A549 (cell line): ENCODE data around the gene CETN2. TPM values are rescaled to one million over a fixed set of nuclear protein-coding genes. Genes with fewer than 3 reads are reported as not detected.

Experiments
- ATAC-seq, 2 experiments: fragments of 200-7000 bp in 1 of 2; fragments of >200 bp in 1 of 2; cut with Nextera tagmentation in 1 of 2; cut with Tn5 transposase in 1 of 2; 3 replicates each; pipeline versions ENCODE4 v1.8.0 to v1.9.1; 2018 to 2020; ENCODE audit warnings: mild to moderate bottlenecking in 1 of 2, moderate library complexity in 1 of 2
- CTCF ChIA-PET: fragments of 300-600 bp; sonication (Branson Sonifier 250); formaldehyde crosslinking; extraction: SDS; loops from one replicate; lab custom pipeline; 2021; ENCODE audit warnings: antibody characterized with exemption, inconsistent platforms; lab: Yijun Ruan, JAX
- POLR2A ChIA-PET: fragments of 350-600 bp; formaldehyde crosslinking; extraction: SDS; loops from one replicate; lab custom pipeline; 2021; ENCODE audit warnings: antibody characterized with exemption, inconsistent platforms; lab: Yijun Ruan, JAX
- DNase-seq, 2 experiments: peaks; one replicate each; pipeline versions ENCODE4 v3.0.0 to v3.0.0-alpha.2; 2011 to 2016; ENCODE audit warnings: low read depth in 1 of 2, low spot score in 1 of 2
- FAIRE-seq: peaks from 2 replicates; lab custom pipeline; 2011; peaks lifted over from hg19 to GRCh38; lab: Jason Lieb, UNC
- H3K27ac ChIP-seq, 2 experiments: fragments of >200 bp; sonication (Bioruptor Twin); formaldehyde crosslinking; 3 replicates each; pipeline ENCODE4 v1.5.1; 2016 to 2017
- H3K4me1 ChIP-seq: fragments of >200 bp; sonication (Bioruptor Twin); formaldehyde crosslinking; 3 replicates; pipeline ENCODE4 v1.6.1; 2016
- H3K4me2 ChIP-seq: fragments of >200 bp; sonication (Bioruptor Twin); formaldehyde crosslinking; 3 replicates; pipeline ENCODE4 v1.6.1; 2016
- H3K4me3 ChIP-seq: fragments of >200 bp; sonication (Bioruptor Twin); formaldehyde crosslinking; 3 replicates; pipeline ENCODE4 v1.5.1; 2016
- H3K9me3 ChIP-seq: fragments of >200 bp; sonication (Bioruptor Twin); formaldehyde crosslinking; 3 replicates; pipeline ENCODE4 v1.6.1; 2016
- ATOH8 ChIP-seq: fragments of 250-450 bp; sonication (Bioruptor Pico); IDR thresholded peaks from 2 replicates; pipeline ENCODE4 v1.5.0; 2020; ENCODE audit warnings: low read depth, mild to moderate bottlenecking, moderate library complexity
- BHLHE40 ChIP-seq: IDR thresholded peaks from 2 replicates; pipeline ENCODE4 v1.6.1; 2012; ENCODE audit warnings: low read depth, low read length, inconsistent platforms
- CHD2 ChIP-seq: fragments of 150-350 bp; IDR thresholded peaks from 2 replicates; pipeline ENCODE4 v1.6.1; 2014; ENCODE audit warnings: low read length; ENCODE audit not compliant: partially characterized antibody
- CHD4 ChIP-seq: fragments of 200-600 bp; sonication (generic); IDR thresholded peaks from 2 replicates; pipeline ENCODE4 v1.6.1; 2016; ENCODE audit warnings: antibody characterized with exemption, mild to moderate bottlenecking, borderline replicate concordance
- CTCF ChIP-seq: fragments of >200 bp; sonication (Bioruptor Twin); formaldehyde crosslinking; IDR thresholded peaks from 3 replicates; pipeline ENCODE4 v1.5.1; 2016
- EHMT2 ChIP-seq: fragments of 200-600 bp; sonication (generic); IDR thresholded peaks from 2 replicates; pipeline ENCODE4 v1.6.1; 2016; ENCODE audit warnings: antibody characterized with exemption, low read depth, mild to moderate bottlenecking, moderate library complexity
- ESRRA ChIP-seq: fragments of 150-350 bp; IDR thresholded peaks from 2 replicates; pipeline ENCODE4 v1.6.1; 2014; ENCODE audit warnings: mild to moderate bottlenecking, low read length, borderline replicate concordance
- FOSB ChIP-seq: fragments of 250-450 bp; sonication (Bioruptor Pico); IDR thresholded peaks from 2 replicates; pipeline ENCODE4 v1.5.0; 2020; ENCODE audit warnings: mild to moderate bottlenecking, moderate library complexity
- GATA3 ChIP-seq: IDR thresholded peaks from 2 replicates; pipeline ENCODE4 v1.6.1; 2012; ENCODE audit warnings: borderline replicate concordance
- HES2 ChIP-seq: fragments of >200 bp; sonication (Bioruptor Twin); formaldehyde crosslinking; IDR thresholded peaks from 2 replicates; pipeline ENCODE4 v1.6.1; 2016
- HMGXB4 ChIP-seq: fragments of 250-450 bp; sonication (Bioruptor Pico); IDR thresholded peaks from 2 replicates; pipeline ENCODE4 v1.5.0; 2021; ENCODE audit warnings: mild to moderate bottlenecking, moderate library complexity, borderline replicate concordance
- HOXB13 ChIP-seq: fragments of 250-450 bp; sonication (Bioruptor Pico); IDR thresholded peaks from 2 replicates; pipeline ENCODE4 v1.5.0; 2020; ENCODE audit warnings: low read depth, mild to moderate bottlenecking, moderate library complexity
- JUN ChIP-seq, 2 experiments: fragments of >200 bp; sonication (Bioruptor Twin); formaldehyde crosslinking; IDR thresholded peaks; 2 replicates in 1 of 2; 3 replicates in 1 of 2; pipeline ENCODE4 v1.6.1; 2016 to 2017
- JUNB ChIP-seq: fragments of >200 bp; sonication (Bioruptor Twin); formaldehyde crosslinking; IDR thresholded peaks from 2 replicates; pipeline ENCODE4 v1.6.1; 2016
- KDM1A ChIP-seq: fragments of 200-600 bp; sonication (generic); IDR thresholded peaks from 2 replicates; pipeline ENCODE4 v1.6.1; 2016; ENCODE audit warnings: low read depth, mild to moderate bottlenecking
- MYC ChIP-seq: IDR thresholded peaks from 2 replicates; pipeline ENCODE4 v1.6.1; 2012; ENCODE audit warnings: mild to moderate bottlenecking, inconsistent platforms, low read length, improper control_type of control experiment, borderline replicate concordance
- PHF8 ChIP-seq: fragments of 200-600 bp; sonication (generic); IDR thresholded peaks from 2 replicates; pipeline ENCODE4 v1.6.1; 2016; ENCODE audit warnings: low read depth, mild to moderate bottlenecking, antibody characterized with exemption, moderate library complexity, borderline replicate concordance
- POLR2A ChIP-seq: IDR thresholded peaks from 2 replicates; pipeline ENCODE4 v1.6.1; 2012; ENCODE audit warnings: mild to moderate bottlenecking, low read length
- RAD21 ChIP-seq, 2 experiments: fragments of >200 bp in 1 of 2; sonication (Bioruptor Twin) in 1 of 2; formaldehyde crosslinking in 1 of 2; IDR thresholded peaks in 1 of 2; conservative IDR thresholded peaks in 1 of 2; 2 replicates in 1 of 2; 3 replicates in 1 of 2; pipeline ENCODE4 v1.6.1; 2012 to 2018; ENCODE audit warnings: inconsistent platforms in 1 of 2
- RCOR1 ChIP-seq: fragments of 150-350 bp; IDR thresholded peaks from 2 replicates; pipeline ENCODE4 v1.6.1; 2014; ENCODE audit warnings: antibody characterized with exemption, low read length, low read depth
- TFCP2L1 ChIP-seq: fragments of 250-450 bp; sonication (Bioruptor Pico); IDR thresholded peaks from 2 replicates; pipeline ENCODE4 v1.5.0; 2021; ENCODE audit warnings: mild to moderate bottlenecking
- ZC3H11A ChIP-seq: fragments of 450-650 bp; IDR thresholded peaks from 2 replicates; pipeline ENCODE4 v1.6.1; 2014; ENCODE audit warnings: antibody characterized with exemption, mild to moderate bottlenecking
- ZFP36 ChIP-seq: fragments of 450-650 bp; IDR thresholded peaks from 2 replicates; pipeline ENCODE4 v1.6.1; 2014; ENCODE audit warnings: borderline replicate concordance; ENCODE audit not compliant: partially characterized antibody
- ZNF302 ChIP-seq: fragments of 250-450 bp; sonication (Bioruptor Pico); IDR thresholded peaks from 2 replicates; pipeline ENCODE4 v1.9.0; 2021; ENCODE audit warnings: inconsistent platforms, mild to moderate bottlenecking, moderate library complexity
- ZSCAN20 ChIP-seq: fragments of 250-450 bp; sonication (Bioruptor Pico); IDR thresholded peaks from 2 replicates; pipeline ENCODE4 v1.8.0; 2022; ENCODE audit warnings: mild to moderate bottlenecking, moderate library complexity
- WGBS: methylation state at CpG from one replicate; pipeline ENCODE4 v1.1.6; 2017; ENCODE audit errors: missing lambda C conversion rate; 5-methylcytosine and 5-hydroxymethylcytosine counted together
- polyA plus RNA-seq, 4 experiments: library from polyadenylated mRNA; depleted of rRNA in 3 of 4; stranded (reverse); fragments of >200 nt; fragmentation: RNase III in 1 of 4; extraction: RNeasy Plus Mini Kit Qiagen cat#74134 plus additional on column Dnase treatment in 1 of 4; gene quantifications; 2 replicates in 3 of 4; 3 replicates in 1 of 4; pipeline ENCODE4 v1.2.3, GENCODE V29; 2011 to 2017

CETN2 gene
- polyA plus RNA-seq, 2 of the 4 experiments (the other 2 are of a cell fraction): 69.2 to 82.6 TPM

- no peak for DNase-seq
- H3K9me3 ChIP-seq: no peaks in the 10 kb centered on the region
- H3K4me3 ChIP-seq: no peak overlapping the region
- H3K4me1 ChIP-seq: no peaks in the 10 kb centered on the region
- ATAC-seq: no peak
- no peak overlapping the region for H3K27ac ChIP-seq
- CTCF ChIA-PET: no interaction called here
- peak; percentile 46 for FAIRE-seq
- POLR2A ChIA-PET: no interaction called here
- 92% methylated on average over 3 of the region's 3 CpGs for WGBS
- no peak overlapping the region for H3K4me2 ChIP-seq
- TF ChIP-seq JUN (IDR thresholded peaks at IDR 0.05): no peak
- no peak for TF ChIP-seq ZC3H11A
- no peak for TF ChIP-seq ZNF302 (CRISPR knock-in tag)
- TF ChIP-seq RCOR1: no peak
- no peak for TF ChIP-seq EHMT2
- no peak for TF ChIP-seq PHF8
- TF ChIP-seq POLR2A: no peak
- TF ChIP-seq CHD4: no peak
- no peak for TF ChIP-seq KDM1A
- TF ChIP-seq JUNB: no peak
- TF ChIP-seq MYC: no peak
Measured at GRCh38 chrX:152861116-152861515, 30.6 kb upstream of the CETN2 start.

- no peaks in the 10 kb centered on the region for H3K4me1 ChIP-seq
- WGBS: 97% methylated on average over 7 of the region's 7 CpGs
- CTCF ChIA-PET: interaction anchor here (0.5 to 1.4 kb wide), 4 partner anchors 9 to 655 kb away, joined by 3 to 5 read pairs (median 4); no protein-coding TSS in a partner anchor
- H3K27ac ChIP-seq: no peak overlapping the region
- DNase-seq (no peak), FAIRE-seq (no peak), ATAC-seq (no peak)
- H3K4me3 ChIP-seq: no peak overlapping the region
- no peak for TF ChIP-seq CHD2
- no peak for TF ChIP-seq CTCF
- no peak for TF ChIP-seq HES2
- no peak for TF ChIP-seq ESRRA
- H3K9me3 ChIP-seq: no peaks in the 10 kb centered on the region
- no peak overlapping the region for H3K4me2 ChIP-seq
- POLR2A ChIA-PET: no interaction called here
Measured at GRCh38 chrX:152853986-152854385, 23.4 kb upstream of the CETN2 start.

GRCh38 chrX:152850465-152850864, 19.9 kb upstream of the CETN2 start:
- FAIRE-seq: no peak
- TF ChIP-seq ZSCAN20 (CRISPR knock-in tag): no peak
- no peak for TF ChIP-seq JUNB
- TF ChIP-seq JUN (IDR thresholded peaks at IDR 0.05): no peak
- no peak for TF ChIP-seq ZNF302 (CRISPR knock-in tag)
- TF ChIP-seq TFCP2L1: no peak
- no peak for TF ChIP-seq HMGXB4 (CRISPR knock-in tag)
- no peak for TF ChIP-seq ATOH8 (CRISPR knock-in tag)
- TF ChIP-seq HOXB13: no peak
- TF ChIP-seq ZC3H11A: no peak
- TF ChIP-seq FOSB (CRISPR knock-in tag): no peak
- TF ChIP-seq POLR2A: no peak
- no peak for TF ChIP-seq HES2
- TF ChIP-seq ZFP36: no peak
- no peak for TF ChIP-seq RAD21 (conservative IDR thresholded peaks at IDR 0.05 in 1 of 2, IDR thresholded peaks at IDR 0.05 in 1 of 2)
- TF ChIP-seq KDM1A: no peak
- TF ChIP-seq RCOR1: no peak
- TF ChIP-seq BHLHE40: no peak
- no peak for TF ChIP-seq GATA3
- TF ChIP-seq CHD4: no peak
- TF ChIP-seq MYC: no peak
- TF ChIP-seq, all 56 proteins: peak for 0
- H3K9me3 ChIP-seq: no peaks in the 10 kb centered on the region
- no peaks in the 10 kb centered on the region for H3K4me1 ChIP-seq
- ATAC-seq (no peak), DNase-seq (no peak)
- H3K4me2 ChIP-seq: no peak overlapping the region
- 87% methylated on average over 2 of the region's 2 CpGs for WGBS
- H3K4me3 ChIP-seq: no peak overlapping the region
- H3K27ac ChIP-seq: no peak overlapping the region
- POLR2A ChIA-PET: no interaction called here
- CTCF ChIA-PET: interaction anchor here (0.9 kb wide), 1 partner anchor 25 kb away, joined by 3 read pairs; no protein-coding TSS in a partner anchor
